NCI-H146 treated with DMSO at 0.1 percent for 48 hours (cell line): Measurements from ENCODE around the gene KATNB1.
"Not testable (repeated sequence)": the region's sequence is repeated elsewhere in the genome, so short reads cannot be mapped to it uniquely, and the experiment has no call there.

Experiments used
- DNase-seq: peaks from one replicate; lab custom pipeline; 2025; ENCODE audit not compliant: unreplicated experiment; lab: John Stamatoyannopoulos, UW

The KATNB1 gene

DNA sequence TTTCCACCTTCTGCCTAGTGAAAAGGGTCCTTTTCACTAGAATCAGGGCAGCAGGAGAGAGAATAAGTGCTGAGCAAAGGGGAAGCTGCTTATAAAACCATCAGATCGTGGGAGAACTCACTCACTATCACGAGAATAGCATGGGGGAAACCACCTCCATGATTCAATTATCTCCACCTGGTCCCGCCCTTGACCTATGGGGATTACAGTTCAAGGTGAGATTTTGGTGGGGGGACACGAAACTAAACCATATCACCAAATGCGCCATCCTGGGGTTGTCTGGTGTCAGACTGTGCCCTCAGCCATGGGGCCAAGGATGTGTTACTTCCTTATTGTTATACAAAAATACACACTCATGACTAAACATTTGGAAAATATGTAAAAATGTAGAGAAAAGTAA lies 10.4 kb upstream of the KATNB1 start:
- DNase-seq: no peak

DNA sequence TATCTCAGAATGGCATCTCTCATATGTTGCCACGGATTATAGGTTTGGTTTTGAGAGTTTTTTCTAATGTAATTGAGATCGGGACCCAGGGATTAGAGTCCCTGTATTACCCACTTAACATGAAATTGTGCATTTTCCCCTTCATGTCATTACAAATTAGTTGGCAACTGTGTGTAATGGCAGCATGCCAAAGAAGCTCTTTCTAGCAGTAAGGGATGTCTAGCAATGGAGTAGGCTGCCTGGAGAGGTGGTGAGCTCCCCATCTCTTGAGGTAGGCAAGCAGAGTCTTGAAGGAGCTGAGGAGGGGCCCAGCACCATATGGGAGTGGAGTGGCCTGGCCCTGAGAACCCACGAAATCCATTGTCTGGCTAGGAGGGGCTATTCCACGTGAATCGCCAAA lies 10.0 kb upstream of the KATNB1 start:
- no peak for DNase-seq

DNA sequence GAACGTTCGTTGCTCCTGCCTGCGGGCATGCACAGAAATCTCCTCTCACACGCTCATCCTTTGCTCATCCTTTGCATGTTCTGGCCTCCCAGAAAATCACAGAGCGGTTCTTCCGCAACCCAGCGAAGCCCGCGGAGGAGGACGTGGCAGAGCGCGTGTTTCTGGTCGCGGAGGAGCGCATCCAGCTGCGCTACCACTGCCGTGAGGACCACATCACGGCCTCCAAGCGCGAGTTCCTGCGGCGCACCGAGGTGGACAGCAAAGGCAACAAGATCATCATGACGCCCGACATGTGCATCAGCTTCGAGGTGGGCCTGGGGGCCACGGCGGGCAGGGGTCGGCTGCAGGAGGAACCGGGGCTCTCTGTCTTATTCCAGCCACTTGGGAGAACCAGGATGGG lies 9.6 kb upstream of the KATNB1 start:
- DNase-seq: no peak

DNA sequence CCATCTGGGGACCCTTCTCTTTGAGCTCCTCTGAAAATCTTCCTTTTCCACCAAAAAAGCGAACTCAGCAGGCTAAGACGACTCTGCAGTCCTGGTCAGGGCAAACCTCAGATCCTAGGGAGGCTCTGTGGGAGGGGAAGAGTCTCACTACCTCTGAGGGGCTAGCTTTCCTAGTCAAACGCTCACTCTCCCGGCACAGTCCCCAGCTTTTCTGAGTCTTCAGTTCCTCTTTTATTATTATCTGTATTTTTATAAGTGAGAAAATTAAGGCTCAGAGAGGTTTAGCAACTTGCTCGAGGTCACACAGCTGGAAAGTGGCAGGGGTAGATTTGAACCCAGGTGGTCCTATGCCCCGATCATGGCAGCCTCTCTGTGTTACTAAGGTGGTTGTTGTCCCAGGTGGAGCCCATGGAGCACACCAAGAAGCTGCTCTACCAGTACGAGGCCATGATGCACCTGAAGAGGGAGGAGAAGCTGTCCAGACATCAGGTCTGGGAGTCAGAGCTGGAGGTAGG lies 9.1 kb upstream of the KATNB1 start:
- no peak for DNase-seq

DNA sequence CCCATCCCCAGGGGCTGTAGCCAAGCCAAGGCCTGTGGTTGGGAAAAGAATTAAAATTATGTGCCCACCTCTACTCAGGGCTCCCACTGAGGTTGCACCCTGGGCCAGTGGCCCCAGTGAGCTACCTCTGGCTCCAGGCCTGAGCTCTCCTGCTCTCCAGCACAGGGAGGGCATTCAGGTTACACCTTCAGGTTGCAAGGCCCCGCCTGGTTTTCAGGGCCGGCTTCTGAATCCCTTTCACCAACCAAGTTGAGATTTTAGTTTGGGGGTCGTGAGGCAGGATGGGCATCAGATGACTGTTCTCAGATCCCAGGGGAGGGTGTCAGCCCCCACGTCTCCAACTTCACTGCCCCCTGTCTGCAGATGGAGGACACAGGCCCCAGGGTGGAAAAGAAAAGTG lies 8.0 kb upstream of the KATNB1 start:
- no peak for DNase-seq

DNA sequence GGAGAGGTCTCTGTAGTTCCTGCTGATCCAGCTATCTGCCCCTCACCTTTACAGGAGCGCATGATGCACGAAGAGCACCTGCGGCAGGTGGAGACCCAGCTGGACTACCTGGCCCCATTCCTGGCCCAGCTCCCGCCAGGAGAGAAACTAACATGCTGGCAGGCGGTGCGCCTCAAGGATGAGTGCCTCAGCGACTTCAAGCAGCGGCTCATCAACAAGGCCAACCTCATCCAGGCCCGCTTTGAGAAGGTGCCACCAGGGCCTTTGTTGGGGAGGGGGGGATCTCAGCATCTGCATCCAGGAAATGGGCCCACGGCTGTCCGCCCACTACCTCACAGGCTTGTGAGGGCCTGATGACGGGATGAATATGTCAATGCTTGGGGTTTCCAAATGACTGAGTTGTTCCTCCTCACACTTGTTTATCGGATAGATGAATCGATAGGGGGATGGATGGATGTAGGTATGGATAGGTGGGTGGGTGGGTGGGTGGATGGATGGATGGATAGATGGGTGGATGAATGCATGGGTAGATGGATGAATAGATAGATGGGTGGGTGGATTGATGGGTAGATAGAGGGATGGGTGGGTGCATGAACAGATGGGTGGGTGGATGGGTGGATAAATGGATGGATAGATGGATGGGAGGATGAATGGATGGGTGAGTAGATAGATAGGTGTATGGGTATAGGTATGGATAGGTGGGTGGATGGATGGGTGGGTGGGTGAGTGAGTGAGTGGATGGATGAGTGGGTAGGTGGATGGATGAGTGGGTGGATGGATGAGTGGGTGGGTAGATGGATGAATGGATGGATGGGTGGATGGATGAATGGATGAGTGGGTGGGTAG lies 7.0 kb upstream of the KATNB1 start:
- DNase-seq: no peak

DNA sequence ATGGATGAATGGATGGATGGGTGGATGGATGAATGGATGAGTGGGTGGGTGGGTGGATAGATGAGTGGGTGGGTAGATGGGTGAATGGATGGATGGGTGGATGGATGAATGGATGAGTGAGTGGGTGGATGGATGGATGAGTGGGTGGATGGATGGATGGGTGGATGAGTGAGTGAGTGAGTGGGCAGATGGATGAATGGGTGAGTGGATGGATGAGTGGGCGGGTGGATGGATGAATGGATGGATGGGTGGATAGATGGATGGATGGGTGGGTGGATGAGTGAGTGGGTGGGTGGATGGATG lies 6.4 kb upstream of the KATNB1 start:
- DNase-seq: no peak

DNA sequence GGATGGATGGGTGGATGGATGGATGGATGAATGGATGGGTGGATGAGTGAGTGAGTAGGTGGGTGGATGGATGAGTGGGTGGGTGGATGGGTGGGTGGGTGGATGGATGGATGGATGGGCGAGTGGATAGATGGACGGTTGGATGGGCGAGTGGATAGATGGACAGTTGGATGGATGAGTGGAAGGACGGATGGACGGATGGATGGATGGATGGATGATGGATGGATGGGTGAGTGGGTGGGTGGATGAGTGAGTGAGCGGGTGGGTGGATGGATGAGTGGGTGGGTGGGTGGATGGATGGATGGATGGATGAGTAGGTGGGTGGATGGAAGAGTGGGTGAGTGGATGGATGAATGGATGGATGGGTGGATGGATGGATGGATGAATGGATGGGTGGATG lies 5.7 kb upstream of the KATNB1 start:
- DNase-seq: not testable (repeated sequence)

DNA sequence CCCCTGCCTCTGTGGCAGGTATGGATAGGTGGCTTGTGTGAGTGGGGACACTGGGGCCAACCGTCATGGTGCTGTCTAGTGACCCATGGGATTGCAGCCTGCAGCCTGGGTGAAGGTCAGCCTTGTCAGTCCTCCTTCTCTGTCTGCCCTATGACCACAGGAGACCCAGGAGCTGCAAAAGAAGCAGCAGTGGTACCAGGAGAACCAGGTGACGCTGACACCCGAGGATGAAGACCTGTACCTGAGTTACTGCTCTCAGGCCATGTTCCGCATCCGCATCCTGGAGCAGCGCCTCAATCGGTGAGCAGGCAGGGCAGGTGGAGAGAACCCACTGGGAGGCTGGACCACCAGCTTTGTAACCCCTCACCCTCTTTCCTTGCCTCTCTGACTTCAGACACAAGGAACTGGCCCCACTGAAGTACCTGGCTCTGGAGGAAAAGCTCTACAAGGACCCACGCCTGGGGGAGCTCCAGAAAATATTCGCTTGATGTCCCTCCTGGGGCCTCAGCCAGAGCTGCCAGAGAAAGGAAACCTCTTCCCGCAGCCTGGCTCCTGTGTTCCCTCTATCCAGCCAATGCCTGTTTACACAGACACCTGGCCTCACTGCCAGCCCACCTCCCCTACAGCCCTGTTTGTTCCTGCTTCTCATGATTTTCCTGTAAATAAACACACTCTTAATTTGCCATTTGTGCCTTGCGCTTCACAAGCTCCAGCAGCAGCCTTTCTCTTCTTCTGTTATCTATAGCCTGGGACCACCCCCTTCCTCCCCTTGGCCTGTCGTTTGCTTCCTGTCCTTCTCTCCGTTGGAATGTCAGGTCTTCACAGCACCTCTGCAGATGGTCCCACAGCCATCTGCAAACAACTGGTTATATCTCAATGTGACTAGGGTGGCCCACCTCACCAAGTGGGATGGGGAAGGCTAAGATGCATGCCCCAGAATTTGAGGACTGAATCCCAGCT lies 4.5 kb upstream of the KATNB1 start:
- DNase-seq: no peak

DNA sequence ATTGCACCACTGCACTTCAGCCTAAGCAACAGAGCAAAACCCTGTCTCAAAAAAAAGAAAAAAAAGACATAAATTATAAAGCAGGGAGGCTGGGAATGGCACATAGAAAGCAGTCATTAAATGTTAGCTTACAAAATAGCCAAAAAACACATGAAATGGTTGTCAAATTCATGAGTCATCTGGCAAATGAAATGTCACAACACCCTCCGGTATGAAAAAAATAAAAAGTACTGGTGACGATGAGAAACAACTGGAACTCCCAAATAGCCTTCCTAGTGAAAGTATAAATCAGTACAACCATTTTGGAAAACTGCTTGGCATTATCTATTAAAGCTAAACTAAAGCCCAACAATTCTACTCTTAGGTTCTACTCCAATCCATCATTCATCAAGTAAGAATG lies 3.5 kb upstream of the KATNB1 start:
- DNase-seq: no peak

DNA sequence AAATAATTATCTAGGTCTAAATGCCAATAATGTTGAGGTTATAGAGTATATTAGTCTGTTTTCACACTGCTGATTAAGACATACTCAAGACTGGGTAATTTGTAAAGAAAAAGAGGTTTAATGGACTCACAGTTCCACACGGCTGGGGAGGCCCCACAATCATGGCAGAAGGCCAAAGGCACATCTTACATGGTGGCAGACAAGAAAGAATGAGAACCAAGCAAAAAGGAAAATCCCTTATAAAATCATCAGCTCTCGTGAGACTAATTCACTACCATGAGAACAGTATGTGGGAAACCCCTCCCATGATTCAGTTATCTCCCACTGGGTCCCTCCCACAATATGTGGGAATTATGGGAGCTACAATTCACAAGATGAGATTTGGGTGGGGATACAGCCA lies 2.9 kb upstream of the KATNB1 start:
- DNase-seq: no peak

DNA sequence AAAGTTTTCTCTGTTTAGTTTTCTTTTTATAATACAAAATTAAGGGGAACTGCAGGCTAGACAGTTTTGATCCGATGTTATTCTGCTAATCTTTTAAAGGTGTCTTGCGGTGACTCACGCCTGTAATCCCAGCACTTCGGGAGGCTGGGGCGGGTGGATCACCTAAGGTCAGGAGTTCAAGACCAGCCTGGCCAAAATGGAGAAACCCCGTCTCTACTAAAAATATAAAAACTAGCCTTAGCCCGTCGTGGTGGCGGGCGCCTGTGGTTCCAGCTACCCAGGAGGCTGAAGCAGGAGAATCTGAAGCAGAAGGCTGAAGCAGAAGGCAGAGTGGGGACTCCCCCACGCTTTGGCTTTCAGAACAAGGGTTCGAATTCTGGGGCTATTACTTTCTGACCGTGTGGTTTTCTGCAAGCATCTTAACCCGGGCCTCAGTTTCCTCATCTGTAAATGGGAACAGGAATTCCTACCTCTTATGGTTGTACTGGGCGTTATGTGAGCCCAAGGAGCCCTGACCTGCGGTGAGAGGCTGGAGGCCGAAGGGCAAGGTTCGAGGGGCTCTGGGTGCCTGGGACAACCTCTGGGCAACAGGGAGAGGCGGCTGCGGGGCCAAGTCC lies 1.2 kb upstream of the KATNB1 start:
- DNase-seq: no peak

DNA sequence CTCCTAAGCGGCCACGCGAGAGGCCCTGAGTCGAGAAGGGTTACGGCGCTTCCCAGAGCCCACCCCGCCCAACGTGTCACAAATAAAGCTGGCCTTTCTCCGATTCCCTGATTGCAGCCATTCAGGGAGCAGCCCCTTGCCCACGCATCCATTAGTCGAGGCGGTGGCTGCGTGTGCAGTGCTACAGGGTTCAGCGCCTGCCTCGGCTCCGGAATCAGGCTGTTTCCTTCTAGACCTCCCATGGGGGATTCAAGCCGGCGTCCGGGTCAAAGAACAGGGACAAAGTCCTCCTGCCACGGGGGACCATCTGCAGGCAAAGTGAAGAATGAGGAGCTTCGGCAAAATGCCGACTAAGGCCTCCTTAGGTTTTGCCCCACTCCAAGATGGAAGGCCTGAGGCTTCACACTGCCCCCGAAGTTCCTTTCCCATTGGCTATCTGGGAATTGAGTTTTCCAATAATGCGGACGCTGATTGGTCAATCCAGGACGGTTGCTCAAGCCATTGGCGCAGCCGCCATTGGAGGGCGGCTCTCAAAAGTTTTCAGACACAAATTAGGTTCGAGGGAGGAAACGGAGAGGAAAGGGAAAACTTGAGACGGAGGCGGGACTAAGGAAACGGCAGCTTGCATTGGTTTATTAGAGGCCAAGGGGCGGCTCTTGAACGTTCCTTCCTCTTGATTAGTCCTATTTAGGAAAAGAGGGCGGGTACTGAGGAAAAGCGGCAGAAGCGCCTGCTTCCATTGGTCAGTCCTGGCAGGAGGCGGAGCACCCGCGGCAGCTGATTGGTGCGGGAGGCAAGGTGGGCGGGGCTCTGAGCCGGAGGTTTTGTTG lies 430 bp upstream of the KATNB1 start:
- peak; percentile 98 for DNase-seq

DNA sequence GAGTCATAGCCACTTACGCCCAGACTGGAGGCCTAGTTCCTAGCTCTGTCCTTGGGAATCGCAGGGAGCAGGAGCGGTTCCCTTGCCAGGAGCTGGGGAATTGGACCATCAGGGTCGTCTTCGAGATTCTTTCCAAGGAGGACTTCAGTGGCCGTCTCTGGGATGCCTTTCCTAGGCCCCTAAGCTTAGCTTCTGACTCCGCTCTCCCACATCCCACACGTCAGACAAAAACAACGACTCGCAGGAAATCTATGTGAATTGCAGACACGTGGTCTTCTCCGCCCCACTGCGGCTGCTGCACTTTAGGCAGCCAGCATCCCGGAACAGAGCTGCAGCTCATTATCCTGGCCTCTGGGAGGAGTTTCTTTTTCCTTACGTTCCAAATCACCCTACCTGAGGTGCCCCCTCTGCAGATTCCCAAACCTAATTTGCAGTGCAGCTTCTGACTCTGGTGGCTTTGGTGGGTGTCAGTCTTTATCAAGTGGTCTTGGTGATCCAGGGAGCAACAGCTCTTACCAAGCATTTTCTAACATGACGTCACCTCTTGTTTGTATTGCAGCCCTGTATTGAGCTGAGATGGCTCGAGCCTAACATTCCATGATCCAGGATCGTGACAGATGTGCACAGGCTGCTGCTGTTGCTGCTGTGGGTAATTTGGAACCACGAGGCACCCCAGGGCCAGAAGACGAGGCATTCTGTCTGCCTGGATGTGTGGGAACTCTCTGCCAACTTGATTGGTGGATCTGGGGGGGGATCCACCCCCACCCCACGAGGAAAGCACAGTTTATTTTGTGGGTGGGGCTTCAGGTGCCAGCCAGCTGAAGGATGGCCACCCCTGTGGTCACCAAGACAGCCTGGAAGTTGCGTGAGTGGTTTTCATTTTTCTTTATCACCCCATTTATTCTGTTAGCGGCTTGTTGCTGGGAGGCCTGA lies 1.1 kb downstream of the KATNB1 start:
- peak; percentile 4 for DNase-seq

DNA sequence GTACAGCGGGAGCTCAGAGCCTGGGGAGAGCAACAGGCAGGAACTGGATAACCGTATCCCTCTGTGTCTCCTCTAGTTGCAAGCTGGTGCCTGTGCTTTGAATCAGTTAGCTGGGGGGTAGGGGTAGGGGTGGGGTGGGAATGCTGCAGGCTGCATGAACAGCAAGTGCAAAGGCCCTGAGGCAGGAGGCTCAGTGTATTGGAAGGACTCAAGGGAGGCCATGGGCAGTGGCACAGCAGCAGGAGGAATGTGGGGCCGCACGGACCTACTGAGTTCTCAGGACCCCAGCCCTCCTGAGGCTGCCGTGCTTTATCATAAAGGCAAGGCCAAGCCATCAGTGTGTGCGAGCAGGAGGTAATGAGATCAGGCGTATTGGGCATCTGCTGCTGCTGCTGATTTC lies 3.3 kb downstream of the KATNB1 start:
- no peak for DNase-seq

DNA sequence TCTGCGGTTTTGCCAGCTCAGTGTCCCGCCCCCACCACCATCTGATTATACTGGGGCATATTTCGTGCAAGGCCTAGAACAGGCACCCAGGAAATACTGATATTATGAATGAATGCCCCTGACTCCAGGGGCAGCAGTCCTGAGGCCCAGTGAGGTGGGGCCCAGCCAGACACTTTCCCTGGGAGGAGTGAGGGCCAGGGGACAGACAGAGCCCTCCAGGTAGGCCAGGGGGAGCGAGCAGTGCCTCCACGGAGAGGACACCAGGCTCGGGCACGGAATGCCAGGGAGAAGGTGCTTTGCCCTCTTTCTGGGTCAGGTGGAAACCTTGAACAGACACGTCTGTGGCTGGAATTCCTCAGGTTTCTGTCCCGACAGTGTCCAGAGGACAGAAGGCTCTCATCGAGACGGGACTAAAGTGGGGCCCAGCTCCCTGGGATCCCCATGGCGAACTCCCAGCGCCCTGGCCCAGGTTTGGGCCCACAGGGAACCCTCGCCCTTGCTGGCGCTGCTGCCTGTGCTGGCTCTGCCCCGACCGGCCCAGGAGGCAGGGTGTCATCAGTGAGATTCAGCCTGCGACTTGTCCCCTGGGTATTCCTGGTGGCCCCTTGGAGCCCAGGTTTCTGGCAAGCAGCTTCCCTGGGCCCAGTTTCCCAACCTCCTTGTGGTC lies 4.3 kb downstream of the KATNB1 start:
- DNase-seq: no peak

DNA sequence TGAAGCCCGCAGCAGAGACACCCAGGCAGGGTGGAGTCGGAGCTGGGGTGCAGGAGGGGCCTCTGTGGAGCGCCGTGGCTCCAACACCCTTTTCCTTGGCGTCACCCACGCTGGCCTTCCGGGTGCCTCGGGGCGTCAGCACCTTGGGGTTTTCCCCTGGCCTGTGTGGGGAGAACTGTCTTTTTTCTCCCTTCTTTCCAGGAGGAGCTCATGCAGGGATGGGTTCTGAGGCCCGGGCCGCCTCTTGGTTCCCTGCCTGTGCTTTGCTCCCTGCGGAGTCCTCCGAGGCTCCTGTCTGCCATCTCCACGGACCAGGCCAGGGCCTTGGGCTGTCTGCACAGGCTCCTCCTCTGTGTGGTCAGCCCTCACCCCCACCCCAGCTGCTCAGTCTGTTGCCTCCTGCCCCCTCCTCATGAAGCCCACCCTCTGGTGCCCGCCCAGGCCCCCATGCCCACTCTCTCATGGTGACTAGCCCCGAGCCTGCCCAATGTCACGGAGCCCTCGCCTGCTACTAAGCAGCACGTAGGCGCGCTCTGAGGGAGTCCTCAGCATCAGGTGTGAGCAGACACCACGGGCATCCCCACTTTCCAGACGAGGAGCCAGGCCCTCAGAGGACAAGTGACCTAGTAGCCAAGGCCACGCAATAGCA lies 5.0 kb downstream of the KATNB1 start:
- DNase-seq: no peak

DNA sequence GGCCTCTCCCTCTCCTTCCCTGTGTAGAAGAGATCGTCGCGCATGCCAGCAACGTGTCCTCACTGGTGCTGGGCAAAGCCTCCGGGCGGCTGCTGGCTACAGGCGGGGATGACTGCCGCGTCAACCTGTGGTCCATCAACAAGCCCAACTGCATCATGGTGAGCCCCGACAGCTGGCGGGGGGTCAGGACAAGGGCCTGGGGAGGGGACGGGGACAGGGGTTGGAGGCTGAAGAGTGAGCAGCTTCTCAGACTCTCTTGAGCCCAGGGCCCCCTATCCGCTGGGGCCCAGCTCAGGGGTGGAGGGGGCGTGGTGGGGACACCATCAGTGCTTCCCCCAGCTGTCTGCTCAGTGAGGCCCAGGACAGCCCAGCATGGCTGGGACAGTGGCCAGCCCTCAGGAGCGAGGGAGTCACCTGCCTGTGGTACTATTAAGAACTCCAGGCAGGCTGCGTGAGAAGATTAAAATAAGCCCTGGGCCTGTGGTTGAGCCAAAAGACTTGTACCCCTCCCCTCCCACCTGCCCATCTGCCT lies 6.2 kb downstream of the KATNB1 start:
- no peak for DNase-seq
